ENCODE data around the gene SEMA5A.

The SEMA5A gene

DNA sequence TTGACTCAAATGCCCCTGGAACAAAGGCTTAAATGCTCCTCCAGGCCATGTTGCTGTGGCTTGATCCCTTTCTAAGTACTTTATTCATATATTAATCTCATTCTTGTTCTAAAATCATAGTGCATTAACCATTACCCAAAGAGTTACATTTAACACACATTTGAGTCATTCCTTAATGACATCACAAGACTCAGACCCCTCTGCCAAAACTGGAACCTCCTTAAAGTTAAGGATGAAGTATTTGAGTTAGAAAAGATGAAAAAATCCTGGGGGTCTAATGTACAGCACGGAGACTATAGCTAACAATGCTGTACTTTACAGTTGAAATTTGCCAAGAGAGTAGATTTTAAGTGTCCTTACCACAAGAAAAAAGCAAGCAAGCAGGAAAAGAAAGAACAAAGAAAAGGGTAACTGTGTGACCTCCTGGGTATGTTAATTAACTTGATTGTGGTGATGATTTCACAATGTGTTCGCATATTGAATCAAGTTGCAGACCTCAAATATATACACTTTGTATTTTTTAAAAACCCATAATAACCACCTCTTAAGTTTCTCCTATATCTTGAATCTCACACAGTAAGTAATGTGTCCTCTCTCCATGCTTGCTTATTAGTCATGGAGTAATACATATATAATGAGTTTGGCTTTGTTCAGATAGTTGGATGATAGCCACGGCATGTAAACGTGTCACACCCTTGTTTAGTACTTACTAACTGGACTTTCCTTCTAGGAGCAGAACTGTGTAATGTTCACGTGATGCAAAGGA is 376.9 kb downstream of the SEMA5A start:
- TF ChIP-seq, protein P1, sequence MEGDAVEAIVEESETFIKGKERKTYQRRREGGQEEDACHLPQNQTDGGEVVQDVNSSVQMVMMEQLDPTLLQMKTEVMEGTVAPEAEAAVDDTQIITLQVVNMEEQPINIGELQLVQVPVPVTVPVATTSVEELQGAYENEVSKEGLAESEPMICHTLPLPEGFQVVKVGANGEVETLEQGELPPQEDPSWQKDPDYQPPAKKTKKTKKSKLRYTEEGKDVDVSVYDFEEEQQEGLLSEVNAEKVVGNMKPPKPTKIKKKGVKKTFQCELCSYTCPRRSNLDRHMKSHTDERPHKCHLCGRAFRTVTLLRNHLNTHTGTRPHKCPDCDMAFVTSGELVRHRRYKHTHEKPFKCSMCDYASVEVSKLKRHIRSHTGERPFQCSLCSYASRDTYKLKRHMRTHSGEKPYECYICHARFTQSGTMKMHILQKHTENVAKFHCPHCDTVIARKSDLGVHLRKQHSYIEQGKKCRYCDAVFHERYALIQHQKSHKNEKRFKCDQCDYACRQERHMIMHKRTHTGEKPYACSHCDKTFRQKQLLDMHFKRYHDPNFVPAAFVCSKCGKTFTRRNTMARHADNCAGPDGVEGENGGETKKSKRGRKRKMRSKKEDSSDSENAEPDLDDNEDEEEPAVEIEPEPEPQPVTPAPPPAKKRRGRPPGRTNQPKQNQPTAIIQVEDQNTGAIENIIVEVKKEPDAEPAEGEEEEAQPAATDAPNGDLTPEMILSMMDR (conservative IDR thresholded peaks at IDR 0.05; ENCODE audit: low read length), result no peak
- no peak for DNase-seq (ENCODE audit: low read depth)
- H3K4me3 ChIP-seq (ENCODE audit: low read length), result no peak overlapping the region

DNA sequence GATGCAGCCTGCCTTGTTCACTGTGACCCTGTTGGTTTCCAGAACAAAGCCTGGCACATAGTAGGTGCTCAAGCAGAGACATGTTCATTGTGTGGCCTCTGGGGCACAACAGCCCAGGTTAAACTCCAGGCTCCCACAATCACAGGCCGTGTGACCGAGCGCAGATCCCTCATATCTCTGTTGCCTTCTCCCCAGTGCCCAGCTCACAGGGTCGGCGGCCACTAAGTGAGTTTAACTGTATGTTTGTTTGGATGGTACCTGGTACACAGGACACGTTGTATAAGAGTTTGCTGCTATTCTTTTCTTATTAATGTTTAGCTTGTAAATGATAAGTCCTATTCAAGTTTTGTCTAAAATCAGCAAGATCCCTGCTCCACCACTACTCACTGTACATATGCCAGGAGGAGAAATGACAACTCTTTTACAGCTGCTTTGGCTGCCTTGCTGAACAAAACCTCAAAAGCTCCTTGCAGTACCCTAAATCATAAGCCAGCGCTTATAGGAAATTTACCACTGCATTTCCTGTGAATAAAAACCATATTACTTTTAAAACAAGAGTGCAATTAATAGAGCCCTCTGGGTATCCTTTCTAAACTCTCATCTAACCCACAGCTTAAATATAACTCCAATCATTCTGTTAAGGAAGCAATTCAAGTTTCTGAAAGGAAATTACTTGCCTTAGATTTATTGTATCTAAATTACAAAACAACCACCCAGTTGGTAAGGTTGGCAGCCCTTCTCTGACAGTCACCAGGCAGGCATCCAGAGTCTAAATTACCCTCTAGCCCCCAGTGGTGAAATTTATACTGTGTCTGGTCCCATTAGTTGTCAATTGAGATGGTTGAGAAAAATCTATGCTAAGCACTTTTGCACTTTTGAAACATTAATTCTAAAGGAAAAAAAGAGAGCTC is 379.4 kb downstream of the SEMA5A start:
- TF ChIP-seq, protein P1 (conservative IDR thresholded peaks at IDR 0.05; ENCODE audit: low read length), result no peak

DNA sequence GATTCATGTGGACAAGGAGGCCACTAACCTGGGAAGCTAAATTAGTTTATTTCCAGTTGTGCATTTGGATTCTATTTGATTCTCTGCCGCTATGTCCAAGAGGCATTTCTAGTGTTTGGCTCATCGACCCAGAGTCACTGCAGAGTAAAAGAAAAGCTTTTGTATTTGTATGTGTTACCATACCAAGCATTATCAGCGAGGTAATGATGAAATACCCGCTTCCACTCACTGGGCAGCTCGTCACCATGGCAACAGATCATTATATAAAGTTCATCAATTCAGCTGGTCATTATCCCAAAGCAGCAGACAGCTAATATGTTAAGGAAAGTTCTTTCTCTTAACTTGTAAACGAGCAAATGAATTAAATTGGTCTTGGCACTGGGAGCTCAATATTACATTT is 380.3 kb downstream of the SEMA5A start:
- DNase-seq (ENCODE audit: low read depth), result no peak
- TF ChIP-seq, protein P1 (conservative IDR thresholded peaks at IDR 0.05; ENCODE audit: low read length), result no peak

More for the DNA sequence above, 379.4 kb downstream of the SEMA5A start:
- DNase-seq (ENCODE audit: low read depth), result peak; percentile 30
- no peak overlapping the region for H3K4me3 ChIP-seq (ENCODE audit: low read length)

DNA sequence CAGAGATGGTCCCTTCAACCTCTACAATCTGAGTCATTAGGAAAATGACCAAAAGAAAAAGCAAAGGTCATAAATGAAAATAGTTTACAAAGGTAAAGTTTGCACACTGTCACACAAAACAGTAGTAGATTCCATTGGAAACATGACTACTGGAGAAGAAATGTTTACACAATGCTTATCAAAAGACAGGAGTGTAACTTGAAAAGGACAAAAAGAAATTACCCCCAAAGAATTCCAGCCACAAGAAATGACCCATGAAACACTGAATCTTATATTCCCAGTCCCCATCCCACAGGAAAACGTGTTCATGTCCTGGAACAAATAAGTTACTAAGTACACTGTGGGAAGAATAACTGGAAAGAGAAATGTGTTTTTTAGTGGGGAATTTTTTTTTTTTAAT is 385.1 kb downstream of the SEMA5A start:
- TF ChIP-seq, protein P1 (conservative IDR thresholded peaks at IDR 0.05; ENCODE audit: low read length), result no peak
- no peak for DNase-seq (ENCODE audit: low read depth)
- no peak overlapping the region for H3K4me3 ChIP-seq (ENCODE audit: low read length)

More for the DNA sequence above, 380.3 kb downstream of the SEMA5A start:
- no peak overlapping the region for H3K4me3 ChIP-seq (ENCODE audit: low read length)

DNA sequence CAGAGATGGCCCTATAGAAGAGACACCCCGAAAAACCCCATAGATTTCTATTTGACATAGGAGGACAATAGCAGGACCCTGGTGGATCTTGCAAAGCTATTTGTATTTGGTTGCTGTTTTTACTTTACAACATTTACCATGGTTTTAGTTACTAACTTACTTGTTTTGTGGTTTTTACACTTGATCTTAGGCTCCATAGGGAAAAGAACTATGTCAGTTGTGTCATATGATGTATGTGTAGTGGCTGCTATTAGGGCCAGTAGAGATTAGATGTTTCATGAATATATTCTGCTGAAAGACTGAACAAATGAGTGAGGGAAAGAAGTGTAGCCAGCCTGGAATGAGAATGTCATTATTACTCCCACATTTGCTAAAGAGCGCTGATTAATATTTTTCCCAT is 388.1 kb downstream of the SEMA5A start:
- no peak overlapping the region for H3K4me3 ChIP-seq (ENCODE audit: low read length)
- no peak for DNase-seq (ENCODE audit: low read depth)
- TF ChIP-seq, protein P1 (conservative IDR thresholded peaks at IDR 0.05; ENCODE audit: low read length), result no peak

DNA sequence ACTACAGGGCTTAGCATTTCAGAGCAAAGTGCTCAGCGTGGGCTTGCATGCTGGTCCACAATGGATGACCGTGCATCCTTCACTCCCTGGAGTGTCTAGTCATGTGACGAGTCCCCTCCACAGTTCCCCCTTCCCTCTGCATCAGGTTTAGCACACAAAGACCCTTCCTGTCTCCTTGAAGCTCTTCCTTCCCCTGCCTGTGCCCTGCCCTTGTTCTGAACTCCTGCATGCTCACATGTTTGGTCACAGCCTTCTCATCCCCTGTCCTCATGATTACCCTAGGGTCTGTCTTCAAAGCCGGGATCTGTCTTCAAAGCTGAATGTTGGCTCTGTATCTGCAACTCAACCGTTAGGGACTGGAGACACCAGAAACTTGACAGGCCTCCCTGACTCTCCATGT is 388.9 kb downstream of the SEMA5A start:
- DNase-seq (ENCODE audit: low read depth), result no peak
- H3K4me3 ChIP-seq (ENCODE audit: low read length), result no peak overlapping the region
- TF ChIP-seq, protein P1 (conservative IDR thresholded peaks at IDR 0.05; ENCODE audit: low read length), result no peak
